ENCODE data around the gene NUDT16L1.

Gene NUDT16L1

DNA sequence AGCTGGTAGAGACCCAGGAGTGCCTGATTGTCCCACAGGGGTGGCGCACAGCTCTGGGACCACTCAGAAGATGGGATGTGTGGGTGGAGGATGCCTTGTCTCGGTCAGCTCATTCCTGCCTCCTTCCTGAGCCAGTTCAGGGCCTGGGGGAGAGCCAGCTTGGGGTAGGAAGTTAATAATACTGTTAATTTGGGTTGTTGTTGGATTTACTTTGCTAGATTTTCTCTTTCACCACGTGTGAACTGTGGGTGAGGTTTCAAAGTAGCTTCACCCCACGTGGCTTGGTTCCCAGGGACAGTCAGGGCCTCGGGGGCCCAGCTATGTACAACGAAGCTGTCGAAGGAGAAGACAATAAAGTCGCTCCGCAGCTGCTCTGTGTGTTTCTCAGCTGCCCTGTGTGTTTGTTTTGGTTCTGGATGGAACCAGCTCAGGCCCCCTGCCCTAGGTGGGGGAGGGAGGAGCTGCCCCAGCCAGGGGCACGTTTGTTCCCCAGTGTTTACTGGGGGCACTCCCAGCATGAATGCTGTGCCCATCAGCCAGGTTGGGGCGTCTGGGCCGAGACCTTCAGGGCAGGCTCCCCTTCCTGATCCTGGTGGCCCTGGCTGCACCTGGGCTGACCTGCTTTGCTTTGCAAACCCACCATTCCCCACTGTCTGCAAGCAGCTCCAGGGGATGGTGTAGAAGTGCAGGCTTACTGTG is 2.3 kb downstream of the NUDT16L1 start:
- no peak for DNase-seq (ENCODE audit: low read depth)

DNA sequence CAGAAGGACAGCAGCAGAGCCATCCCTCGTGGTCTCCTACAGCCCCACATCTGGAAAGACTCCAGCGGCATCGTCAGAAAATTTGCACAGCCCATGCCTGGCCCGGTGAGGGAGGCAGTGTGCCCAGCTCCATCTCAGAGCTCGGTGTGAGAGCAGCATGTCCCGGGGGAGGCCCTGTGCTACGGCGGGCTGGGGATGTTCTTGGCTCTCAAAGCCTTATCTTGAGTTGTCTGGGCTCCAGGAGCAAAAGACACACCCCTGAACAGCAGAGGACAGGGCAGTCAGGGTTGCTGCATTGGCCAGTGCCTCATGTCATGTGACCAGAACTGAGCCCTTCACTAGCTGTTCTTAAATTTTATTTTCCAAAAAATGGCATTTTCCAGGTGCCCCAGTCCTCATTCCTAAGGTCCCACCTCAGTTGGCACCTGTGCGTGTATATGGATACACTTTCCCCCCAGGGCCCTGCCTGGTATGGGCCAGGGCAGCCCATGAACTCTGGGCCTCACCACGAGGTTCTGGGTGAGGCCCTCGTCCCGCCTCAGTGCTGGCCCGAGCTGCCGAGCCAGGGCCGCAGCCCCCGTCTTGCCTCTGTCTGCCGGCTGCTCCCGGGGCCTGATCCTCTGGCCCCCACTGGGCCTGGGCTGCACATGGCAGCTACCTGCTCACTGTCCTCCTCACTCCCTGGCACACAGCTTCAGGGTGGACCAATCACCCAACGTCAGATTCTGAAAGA is 3.0 kb downstream of the NUDT16L1 start:
- no peak for DNase-seq (ENCODE audit: low read depth)

DNA sequence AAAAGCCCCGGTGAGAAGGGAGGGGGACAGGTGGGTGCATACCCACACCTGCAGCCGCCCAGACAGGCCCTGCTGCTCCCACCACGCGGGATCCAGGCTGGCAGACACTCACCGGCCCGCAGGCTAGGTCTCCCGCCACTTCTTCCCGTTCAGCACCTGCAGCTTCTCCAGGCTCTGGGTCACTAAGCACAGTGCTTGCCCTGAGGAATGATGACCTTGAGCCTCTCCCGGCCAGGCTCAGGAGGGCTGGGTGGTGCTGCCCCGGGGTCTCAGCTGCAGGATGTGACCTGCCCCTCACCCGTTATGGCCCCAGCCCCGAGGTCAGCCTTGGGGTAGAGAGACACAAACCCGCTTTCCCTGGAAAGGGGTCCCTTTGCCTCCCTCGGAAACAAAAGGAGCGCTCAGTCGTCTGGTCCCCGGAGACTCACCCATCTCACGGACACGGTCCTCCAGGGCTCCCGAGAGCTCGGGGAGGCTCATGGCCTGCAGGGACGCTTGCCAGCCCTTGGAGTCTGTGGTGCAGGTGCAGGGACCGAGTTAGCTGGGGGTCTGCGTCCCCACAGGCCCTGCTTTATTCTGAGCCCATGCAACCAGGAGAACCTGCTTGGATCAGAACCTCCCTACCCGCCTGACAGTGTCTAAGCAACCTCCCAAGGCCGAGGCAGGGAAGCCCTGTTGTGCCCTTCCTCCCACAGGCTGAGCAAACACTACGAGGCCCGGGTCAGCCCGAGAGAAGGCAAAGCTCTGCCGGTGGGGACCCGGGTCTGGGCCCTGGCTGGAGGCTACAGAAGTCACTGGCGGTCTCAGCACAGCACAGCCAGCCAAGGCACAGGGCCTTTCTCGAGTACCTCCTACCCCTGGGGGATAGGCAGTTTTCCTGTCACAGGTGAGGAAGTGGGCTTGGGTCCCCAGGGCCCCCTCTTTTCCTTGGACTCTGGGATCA is 3.8 kb downstream of the NUDT16L1 start:
- DNase-seq (ENCODE audit: low read depth), result no peak

DNA sequence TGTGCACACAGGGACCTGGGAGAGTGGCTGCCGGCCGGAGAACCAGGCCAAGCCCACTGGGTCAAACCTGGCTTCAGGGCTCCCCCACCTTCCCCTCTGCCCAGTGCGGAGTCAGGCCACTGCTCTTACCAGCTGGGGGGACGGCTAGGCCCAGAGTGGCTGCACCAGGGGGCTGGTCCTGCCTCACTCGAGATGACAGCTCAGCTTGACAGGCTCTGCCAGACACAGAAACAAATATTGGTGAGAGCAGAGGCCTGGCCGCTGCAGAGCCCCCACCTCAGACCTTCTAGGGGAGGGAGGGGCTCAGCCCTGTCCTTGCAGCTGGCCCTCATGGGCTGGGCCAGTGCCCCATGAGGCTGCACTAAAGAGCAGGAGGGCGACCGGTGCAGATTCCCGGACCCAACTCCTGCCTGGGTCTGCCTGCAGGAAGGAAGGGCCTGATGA is 4.5 kb downstream of the NUDT16L1 start:
- DNase-seq (ENCODE audit: low read depth), result no peak

DNA sequence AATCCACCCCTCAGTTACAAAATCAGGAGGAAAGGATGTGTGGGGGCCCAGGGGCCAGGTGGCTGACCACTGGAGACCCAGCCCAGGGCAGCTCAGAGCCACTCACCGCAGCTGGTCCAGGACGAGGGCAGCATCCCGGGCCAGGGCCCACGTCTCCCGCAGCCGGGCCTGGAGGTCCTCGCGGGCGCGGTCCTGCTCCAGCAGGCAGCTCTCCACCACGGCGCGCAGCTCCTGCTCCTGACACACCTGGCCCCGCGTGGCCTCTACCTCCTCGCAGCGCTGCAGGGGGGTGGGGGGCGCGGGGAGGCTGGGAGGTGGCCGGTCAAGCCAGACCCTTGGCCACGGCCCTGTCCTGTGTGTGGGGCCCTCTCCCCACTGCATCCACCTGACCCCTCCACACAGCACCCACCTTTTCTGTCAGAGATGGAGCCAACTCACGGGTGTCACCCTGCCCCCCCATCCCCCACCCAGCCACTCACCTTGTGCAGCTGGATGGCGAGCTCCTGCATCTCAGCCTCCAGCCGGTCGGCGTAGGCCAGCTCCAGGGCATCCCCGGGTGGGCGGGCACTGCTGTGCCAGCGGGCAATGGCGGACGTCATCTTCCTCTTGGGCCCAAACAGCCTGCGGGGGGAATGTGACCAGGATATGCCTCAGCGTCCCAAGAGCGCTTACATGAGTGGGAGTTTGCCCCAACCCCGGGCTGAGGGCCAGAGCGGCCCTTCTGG is 5.1 kb downstream of the NUDT16L1 start:
- DNase-seq (ENCODE audit: low read depth), result no peak

DNA sequence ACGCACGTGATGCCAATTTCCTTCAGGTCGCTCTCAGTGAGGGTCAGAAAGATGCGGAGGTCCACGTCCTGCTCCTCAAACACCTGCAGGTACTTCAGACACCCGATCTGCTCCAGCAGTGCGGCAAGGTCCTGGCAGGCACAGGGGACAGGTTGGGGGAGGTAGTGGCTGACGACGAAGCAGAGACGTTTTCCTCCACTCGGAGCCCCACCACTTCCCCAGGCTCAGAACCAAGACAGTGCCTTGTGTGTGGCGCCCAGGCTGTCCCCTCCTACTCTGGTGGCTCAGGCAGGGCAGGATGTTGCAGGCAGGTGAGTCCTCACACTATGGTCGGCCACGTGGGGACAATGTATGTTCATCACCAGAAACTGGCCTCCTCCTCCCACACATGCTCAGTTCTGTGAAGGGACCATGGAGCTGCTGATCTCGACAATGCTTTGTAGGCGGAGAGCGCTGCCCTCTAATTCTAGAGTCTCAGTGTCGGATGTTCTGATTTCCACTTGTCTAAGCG is 5.7 kb downstream of the NUDT16L1 start:
- no peak for DNase-seq (ENCODE audit: low read depth)

DNA sequence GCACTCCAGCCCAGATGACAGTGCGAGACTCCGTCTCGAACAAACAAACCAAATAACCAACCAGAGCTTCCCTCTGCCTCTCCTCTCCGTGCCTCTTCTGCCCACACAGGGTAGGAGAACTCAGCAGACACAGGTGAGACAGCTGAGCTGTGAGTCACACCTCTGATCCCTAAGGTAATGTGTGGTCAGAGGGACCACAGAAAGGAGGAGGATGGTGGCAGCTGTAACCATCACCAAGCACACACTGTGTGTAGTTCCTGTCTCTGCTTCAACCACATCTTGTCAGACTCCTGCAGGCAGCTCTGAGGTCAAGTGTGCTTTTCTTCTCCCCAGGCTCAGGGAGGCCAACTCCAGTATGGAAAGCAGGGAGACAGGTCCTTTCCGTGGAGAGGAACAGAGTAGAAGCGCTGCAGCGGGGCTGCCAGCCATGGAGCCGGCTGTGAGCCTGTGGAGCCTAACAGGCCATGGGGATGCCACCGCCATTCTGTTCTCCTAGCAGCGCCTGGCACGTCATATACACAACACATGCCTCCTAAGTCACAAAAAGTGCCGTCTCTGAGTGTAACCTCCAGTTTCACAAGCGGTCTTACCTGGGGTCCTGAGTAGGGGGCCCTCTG is 7.1 kb downstream of the NUDT16L1 start:
- DNase-seq (ENCODE audit: low read depth), result no peak

DNA sequence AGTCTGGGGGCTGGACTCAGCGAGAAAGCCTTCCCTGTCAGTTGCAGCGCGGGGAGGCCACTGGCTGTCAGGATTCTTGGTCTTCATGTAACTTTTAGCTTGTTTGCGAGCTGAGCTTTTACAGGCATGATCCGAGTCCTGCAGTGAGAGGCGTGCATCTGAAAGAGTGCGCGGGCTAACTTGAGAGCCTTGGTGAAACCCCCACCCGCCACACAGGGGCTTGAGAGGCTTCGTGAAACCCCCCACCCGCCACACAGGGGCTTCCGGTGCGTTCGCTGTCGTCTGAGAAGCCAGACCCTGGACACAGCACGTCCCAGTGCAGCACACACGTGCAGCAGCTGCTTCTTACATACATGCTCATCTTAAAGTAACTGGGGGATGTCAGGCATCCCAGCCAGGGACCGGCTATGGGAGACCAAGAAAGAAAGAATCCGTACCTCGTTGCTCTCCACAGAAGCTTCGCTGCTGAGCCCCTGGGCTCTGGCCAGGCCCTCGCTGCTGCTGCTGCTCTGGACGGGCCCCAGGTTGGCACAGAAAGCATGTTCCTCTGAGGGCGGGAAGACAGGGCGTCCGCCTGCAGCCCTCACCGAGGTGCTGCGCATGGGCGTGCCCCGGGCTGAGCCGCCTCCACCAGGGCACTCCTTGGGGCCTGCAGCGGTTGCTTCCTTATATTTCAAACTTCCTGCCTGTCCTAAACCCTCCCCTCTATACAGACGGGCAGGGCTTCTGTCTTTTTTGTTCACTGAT is 7.8 kb downstream of the NUDT16L1 start:
- no peak for DNase-seq (ENCODE audit: low read depth)

DNA sequence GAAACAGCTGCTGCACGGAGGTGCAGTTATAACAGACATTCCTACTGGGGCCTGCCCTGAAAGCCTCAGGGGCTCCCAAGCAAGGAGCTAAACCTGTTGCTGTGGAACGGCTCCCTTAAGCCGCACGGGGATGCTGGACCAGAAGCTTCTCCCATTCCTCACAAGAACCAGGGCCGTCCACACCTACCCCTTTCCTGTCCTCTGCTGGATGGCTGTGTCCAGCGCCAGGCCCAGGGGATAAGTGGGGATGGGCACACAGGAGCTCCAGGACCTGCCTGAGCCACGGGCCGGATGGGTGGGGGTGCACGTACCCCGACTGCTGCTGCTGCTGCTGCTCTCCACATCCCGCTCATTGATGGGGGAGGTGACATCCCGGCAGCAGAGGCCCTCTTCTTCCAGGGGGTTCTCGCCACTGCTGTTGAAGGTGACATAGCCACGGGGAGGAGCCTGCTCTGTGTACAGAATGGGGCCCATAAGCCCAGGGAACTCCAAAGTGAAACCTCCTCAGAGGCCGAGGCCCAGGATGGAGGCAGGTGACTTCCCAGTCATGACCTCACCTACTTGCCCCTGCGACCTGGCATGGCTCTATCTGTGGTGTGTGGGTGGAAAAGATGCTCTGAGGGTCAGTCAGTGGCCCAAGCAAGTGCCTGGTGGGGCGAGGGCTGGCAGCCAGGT is 8.6 kb downstream of the NUDT16L1 start:
- no peak for DNase-seq (ENCODE audit: low read depth)

DNA sequence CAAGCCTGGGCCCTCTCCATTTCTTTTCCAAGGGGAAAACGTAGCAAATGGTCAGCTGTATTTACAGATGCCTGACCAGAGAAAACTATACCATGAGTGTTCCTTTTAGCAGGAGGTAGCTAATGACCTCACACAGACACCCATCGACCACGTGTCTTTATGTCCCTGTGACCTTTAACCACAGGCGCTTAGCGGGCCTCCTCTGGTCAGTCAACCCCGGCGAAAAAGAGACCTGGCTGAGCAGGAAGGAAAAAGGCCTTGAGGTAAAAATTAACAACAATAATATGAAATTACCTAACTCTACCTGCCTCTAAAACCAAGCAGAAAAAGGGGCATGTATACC is 9.1 kb downstream of the NUDT16L1 start:
- DNase-seq (ENCODE audit: low read depth), result no peak

DNA sequence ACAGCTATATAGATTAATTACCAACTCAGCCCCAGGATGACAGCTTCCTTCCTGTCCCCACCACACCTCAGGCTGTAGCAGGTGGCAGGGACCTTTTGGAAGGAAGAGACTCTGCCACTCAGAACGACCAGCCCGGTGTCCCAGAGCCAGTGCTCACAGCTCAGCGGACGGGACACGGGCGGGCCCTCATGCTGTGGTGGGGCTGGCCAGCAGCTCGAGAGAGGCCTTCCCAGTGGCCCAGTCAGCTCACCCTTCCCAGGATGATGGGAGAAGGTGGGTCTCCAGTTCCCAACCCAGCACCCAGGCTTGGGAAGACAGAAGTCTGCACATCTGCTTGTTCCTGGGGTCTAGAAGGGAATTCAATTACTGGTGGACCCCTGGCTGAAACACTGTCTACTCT is 10.5 kb downstream of the NUDT16L1 start:
- no peak for DNase-seq (ENCODE audit: low read depth)

DNA sequence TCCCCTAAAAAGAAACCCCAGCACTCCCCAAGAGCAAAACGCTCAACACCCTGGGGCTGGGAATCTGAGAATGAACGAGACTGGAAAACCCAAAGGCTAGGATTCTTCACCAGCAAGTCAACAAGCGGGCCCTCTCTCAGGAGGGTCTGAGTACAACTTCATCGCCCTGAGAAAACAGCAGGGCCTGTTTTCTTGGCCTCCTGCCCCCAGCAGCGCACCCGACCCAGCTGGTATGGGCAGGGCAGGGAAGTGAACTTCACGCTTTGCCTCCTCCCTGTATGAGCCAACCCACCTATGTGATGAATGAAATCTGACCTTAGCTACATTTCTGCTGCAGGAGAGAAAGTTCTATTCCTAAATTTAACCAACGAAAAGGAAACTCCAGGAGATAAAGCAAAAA is 11.1 kb downstream of the NUDT16L1 start:
- DNase-seq (ENCODE audit: low read depth), result no peak

DNA sequence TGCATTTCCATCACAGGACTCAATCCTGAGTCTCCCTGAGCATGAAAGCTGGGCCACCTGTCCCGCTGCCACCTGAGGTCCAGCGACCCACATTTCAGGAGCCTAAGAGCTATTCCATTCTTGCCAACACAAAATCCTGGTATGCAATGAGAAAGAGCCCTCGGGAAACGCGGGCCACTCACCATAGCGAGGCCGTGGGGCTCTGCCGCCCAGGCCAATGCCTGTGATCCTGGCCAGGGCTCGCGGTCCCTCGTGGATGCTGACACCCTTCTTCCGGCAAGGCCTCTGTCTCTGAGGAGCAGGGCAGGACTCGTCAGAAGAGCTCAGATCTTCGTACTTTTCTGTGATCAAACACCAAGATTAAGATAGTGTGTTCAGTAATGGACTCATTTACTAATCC is 11.6 kb downstream of the NUDT16L1 start:
- no peak for DNase-seq (ENCODE audit: low read depth)

DNA sequence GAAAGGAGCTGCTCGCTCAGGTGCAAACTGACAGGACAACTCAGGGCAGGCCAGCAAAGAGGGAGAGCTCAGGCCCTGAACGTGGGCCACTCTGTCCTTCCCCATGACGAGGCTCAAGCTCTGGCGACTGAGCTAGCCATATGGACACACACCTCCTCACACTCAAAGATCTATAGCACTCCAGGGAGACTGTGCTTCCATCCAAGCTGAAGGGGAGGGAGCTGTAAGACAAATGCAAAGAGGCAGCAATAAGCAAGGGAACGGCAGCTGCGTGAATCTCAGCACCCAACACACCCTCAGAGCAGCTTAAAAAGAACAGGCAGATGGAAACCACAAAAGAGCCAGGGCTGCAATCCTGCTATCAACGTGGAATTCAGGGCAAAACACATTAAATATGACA is 13.5 kb downstream of the NUDT16L1 start:
- DNase-seq (ENCODE audit: low read depth), result no peak

DNA sequence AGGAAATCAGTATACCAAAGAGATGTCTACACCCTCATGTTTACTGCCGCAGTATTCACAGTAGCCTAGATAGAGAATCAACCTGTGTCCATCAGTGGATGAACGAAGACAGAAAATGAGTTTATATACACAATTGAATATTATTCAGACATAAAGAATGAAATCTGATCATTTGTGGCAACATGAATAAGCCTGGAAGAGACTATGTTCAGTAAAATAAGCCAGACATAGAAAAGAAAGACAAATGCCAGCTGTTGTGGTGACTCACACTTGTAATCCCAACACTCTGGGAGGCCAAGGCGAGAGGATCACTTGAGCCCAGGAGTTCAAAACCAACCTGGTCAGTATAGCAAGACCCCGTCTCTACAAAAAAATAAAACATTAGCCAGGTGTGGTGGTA is 16.1 kb downstream of the NUDT16L1 start:
- DNase-seq (ENCODE audit: low read depth), result no peak

DNA sequence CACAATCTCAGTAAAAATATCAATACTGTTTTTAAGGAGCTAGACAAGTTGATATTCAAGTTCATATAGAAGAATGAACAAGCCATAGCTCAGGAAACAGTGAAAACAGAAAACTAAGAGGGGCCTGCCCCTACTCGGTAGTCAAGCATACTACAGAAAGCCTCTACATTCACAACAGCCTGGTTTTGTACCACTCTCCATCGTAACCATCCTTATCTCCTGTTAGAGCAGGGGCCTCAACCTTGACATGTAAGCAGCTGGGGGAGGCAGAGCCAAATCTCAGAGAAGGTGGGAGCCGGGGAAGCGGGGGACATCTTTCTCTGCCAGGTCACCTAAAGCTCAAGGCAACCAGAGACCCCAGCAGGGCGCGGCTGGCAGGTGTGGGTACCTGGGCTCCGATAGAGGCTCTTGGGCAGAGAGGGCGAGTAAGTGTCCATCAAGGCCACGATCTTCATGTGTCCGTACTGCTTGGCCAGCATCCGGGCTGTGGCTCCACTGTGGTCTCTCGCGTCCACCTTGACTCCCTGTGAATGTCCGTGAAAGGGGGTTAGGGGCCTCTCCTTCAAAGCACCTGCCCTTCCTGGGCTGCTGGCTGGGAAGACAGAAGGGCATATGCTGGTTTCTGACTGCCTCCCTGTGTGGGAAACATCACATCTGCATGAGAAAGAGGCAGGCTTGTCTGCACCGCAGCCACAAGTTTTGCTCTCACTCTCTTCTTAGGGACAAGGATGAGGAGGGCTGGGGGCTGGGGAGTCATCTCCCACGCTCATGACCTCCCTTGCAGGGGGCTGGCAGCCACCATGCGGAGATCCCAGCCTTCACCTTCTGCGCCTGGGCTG is 20.5 kb downstream of the NUDT16L1 start:
- no peak for DNase-seq (ENCODE audit: low read depth)

DNA sequence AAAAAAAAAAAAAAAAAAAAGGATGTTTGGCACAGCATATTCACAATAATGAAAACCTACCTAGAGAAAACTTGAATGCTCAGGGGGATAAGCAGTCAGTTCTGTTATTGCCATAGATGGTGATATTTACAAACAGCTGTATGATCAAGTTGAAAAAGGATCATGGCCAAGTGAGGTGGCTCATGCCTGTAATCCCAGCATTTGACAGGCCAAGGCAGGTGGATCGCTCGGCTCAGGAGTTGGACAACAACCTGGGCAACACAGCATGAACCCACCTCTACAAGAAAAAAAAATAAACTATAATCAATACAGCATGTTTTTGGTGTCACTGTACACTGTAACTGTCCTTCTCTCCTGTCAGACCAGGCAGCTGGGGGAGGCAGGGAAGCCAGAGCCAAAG is 21.6 kb downstream of the NUDT16L1 start:
- no peak for DNase-seq (ENCODE audit: low read depth)

DNA sequence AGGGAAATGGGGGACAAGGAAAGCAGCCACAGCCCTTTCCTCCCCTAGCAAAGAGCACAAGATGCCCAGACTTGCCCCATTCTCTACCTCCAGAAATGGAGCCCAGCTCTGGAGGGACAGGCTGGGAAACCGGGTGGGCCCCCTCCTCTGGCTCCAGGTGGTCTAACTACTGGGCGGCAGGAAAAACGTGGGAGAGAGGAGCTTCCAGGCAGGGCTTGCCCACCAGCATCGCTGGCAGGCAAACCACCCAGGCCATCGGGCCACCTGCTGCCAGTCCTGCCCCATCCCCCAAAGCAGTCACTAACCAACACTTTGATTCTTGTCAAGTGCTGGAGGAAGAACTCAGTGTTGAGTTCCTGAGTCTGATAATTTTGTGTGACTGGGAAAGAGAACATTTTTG is 25.1 kb downstream of the NUDT16L1 start:
- no peak for DNase-seq (ENCODE audit: low read depth)

DNA sequence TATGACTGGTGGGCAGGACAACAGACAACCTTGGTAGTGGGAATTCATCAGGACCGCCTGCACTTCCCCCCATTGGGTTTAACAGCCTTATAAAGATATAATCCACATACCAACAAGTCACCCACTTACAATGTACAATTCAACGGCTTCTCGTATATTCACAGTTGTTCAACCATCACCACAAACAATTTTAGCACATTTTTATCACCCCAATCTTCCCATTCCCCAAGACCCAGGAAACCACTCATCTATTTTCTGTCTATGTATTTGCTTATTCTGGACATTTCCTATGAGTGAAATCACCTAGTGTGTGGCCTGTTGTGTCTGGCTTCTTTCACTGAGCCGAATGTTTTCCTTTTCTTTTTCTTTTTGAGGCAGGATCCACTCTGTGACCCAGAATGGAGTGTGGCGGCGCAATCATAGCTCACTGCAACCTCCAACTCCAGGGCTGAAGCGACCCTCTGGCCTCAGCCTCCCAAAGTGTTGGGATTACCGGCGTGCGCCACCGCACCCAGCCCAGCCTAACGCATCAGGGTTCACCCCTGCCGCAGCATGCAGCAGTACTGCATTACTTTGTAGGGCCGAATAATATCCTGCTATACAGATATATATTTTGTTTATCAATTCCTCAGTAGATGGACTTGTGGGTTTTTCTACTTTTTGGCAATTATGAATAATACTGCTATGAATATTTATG is 29.9 kb downstream of the NUDT16L1 start:
- DNase-seq (ENCODE audit: low read depth), result no peak
